ENCODE measurements around the gene SPECC1. TPM values are rescaled to one million over a fixed set of nuclear protein-coding genes. Genes with fewer than 3 reads are reported as not detected.

The SPECC1 gene
- total and polyA plus RNA-seq, 9 of the 15 experiments (the other 6 are each of a cell fraction or from before 2014, with no cell fraction given), result 2.4 to 19.6 (median 14.7) TPM

GRCh38 chr17:20180661-20181060, 171.5 kb downstream of the SPECC1 start:
- Histone ChIP-seq H3K4me2 (ENCODE audit: insufficient read depth, low read length) (no peak overlapping the region), H2AFZ (ENCODE audit: low read depth, low read length) (no peak overlapping the region), H3K9me1 (ENCODE audit: control insufficient read depth, insufficient read depth, low read length) (no peaks in the 10 kb centered on the region), H3K9ac (ENCODE audit: insufficient read depth in 1 of 2, low read depth in 2 of 2, low read length in 2 of 2) (no peak overlapping the region), H3K36me3 (ENCODE audit: control insufficient read depth, insufficient read depth, low read length) (no peaks in the 10 kb centered on the region), H3K27me3 (ENCODE audit: control insufficient read depth in 2 of 2, insufficient read depth in 2 of 2, low read length in 2 of 2) (no peaks in the 10 kb centered on the region), H3K9me3 (replicated peaks; ENCODE audit: control insufficient read depth, insufficient read depth, low read depth, low read length) (no peaks in the 10 kb centered on the region), H4K20me1 (replicated peaks; ENCODE audit: control insufficient read depth, insufficient read depth, low read length) (peaks cover 6% of the 10 kb centered on the region; the same call in 1 of the 2 replicates), H3K79me2 (ENCODE audit: control insufficient read depth, insufficient read depth, low read length) (no peaks in the 10 kb centered on the region), H3K27ac (ENCODE audit: extremely low read depth, low read depth, low read length) (no peak overlapping the region), H3K4me3 (no peak overlapping the region), H3K4me1 (replicated peaks in 1 of 2; ENCODE audit: control insufficient read depth in 2 of 2, insufficient read depth in 2 of 2, low read length in 2 of 2) (peaks cover 4 to 9% of the 10 kb centered on the region in 2 experiments; a peak in 3 of 5 replicates)
- FAIRE-seq, result no peak
- TF ChIP-seq MBD1 (CRISPR knock-in tag; IDR thresholded peaks at IDR 0.05) (no peak), E2F4 (CRISPR knock-in tag; IDR thresholded peaks at IDR 0.05; ENCODE audit: low read depth) (no peak), MED1 (CRISPR knock-in tag; IDR thresholded peaks at IDR 0.05; ENCODE audit: borderline replicate concordance) (no peak), TRIM28 (IDR thresholded peaks at IDR 0.05) (no peak), HMBOX1 (IDR thresholded peaks at IDR 0.05) (no peak), HBP1 (CRISPR knock-in tag; IDR thresholded peaks at IDR 0.05) (no peak), ZNF766 (CRISPR knock-in tag; conservative IDR thresholded peaks at IDR 0.05) (no peak), ZNF408 (CRISPR knock-in tag; IDR thresholded peaks at IDR 0.05; ENCODE audit: low read depth) (no peak), TSC22D4 (tag; IDR thresholded peaks at IDR 0.05) (no peak), TCF7L2 (IDR thresholded peaks at IDR 0.05; ENCODE audit: low read depth, low read length) (no peak)
- in situ Hi-C loops (cut with MboI), result no loop called here
- ChIA-PET POLR2A (no interaction called here), CTCF (ENCODE audit: low intra/inter-chr PET ratio) (no interaction called here)
- no TSS peak for BruUV-seq (replicated peaks)
- DNase-seq (ENCODE audit: extremely low read depth in 1 of 4, low spot score in 3 of 4), result no peak
- no peak for ATAC-seq
- WGBS (ENCODE audit: insufficient coverage, low coverage, missing lambda C conversion rate), result 92% methylated on average over 1 of the region's 1 CpG
- intact Hi-C loops (cut with micrococcal nuclease), result no loop called here
